Subcutaneous abdominal adipose tissue (tissue), 5 donors: ENCODE data around the gene RIN3.
"Not testable (repeated sequence)": the region's sequence is repeated elsewhere in the genome, so short reads cannot be mapped to it uniquely, and the experiment has no call there.

Experiments
- H3K27ac ChIP-seq: one replicate; pipeline ENCODE4 v1.7.0; 2013; ENCODE audit warnings: low read depth, mild to moderate bottlenecking, inconsistent platforms, low read length, moderate library complexity
- H3K27me3 ChIP-seq, 5 donors: one replicate each; pipeline ENCODE4 v1.7.0; 2013; ENCODE audit warnings: low read length in 5 of 5, inconsistent platforms in 1 of 5; ENCODE audit not compliant: control insufficient read depth in 5 of 5, insufficient read depth in 4 of 5
- H3K36me3 ChIP-seq, 5 donors: one replicate each; pipeline ENCODE4 v1.7.0; 2013; ENCODE audit warnings: low read length in 5 of 5; ENCODE audit not compliant: control insufficient read depth in 5 of 5, insufficient read depth in 5 of 5
- H3K4me1 ChIP-seq, 5 donors: one replicate each; pipeline ENCODE4 v1.7.0; 2013; ENCODE audit warnings: low read length in 5 of 5, mild to moderate bottlenecking in 3 of 5, moderate library complexity in 1 of 5; ENCODE audit not compliant: control insufficient read depth in 5 of 5, insufficient read depth in 5 of 5
- H3K4me3 ChIP-seq, 5 donors: one replicate each; pipeline ENCODE4 v1.7.0; 2013; ENCODE audit warnings: low read length in 5 of 5, low read depth in 1 of 5
- H3K9ac ChIP-seq, 5 donors: one replicate each; pipeline ENCODE4 v1.7.0; 2013; ENCODE audit warnings: low read length in 5 of 5, mild to moderate bottlenecking in 4 of 5, moderate library complexity in 3 of 5
- H3K9me3 ChIP-seq, 5 donors: one replicate each; pipeline ENCODE4 v1.7.0; 2013; ENCODE audit warnings: low read length in 5 of 5; ENCODE audit not compliant: control insufficient read depth in 5 of 5
- donor health status: healthy.
- donor health status: healthy.
- donor health status: healthy.
- donor health status: healthy.
- donor health status: healthy.

RIN3 gene

GRCh38 chr14:92711976-92712653, 198.5 kb downstream of the RIN3 start:
- peaks cover 0 to 15% (median 4%) of the 10 kb centered on the region in 5 donors for H3K4me1 ChIP-seq
- peaks cover 0 to 78% (median 51%) of the 10 kb centered on the region in 5 donors for H3K36me3 ChIP-seq
- no peak overlapping the region for H3K9ac ChIP-seq
- H3K4me3 ChIP-seq, result no peak overlapping the region
- H3K27ac ChIP-seq, result no peak overlapping the region
- H3K27me3 ChIP-seq, result no peaks in the 10 kb centered on the region
- no peaks in the 10 kb centered on the region for H3K9me3 ChIP-seq

- no peak overlapping the region for H3K27ac ChIP-seq
- H3K36me3 ChIP-seq, result peaks cover 0 to 80% (median 48%) of the 10 kb centered on the region in 5 donors
- H3K9ac ChIP-seq, result no peak overlapping the region
- H3K9me3 ChIP-seq, result no peaks in the 10 kb centered on the region
- no peaks in the 10 kb centered on the region for H3K27me3 ChIP-seq
- H3K4me1 ChIP-seq, result peaks cover 2 to 20% (median 10%) of the 10 kb centered on the region in 5 donors
- H3K4me3 ChIP-seq, result no peak overlapping the region
Observed at GRCh38 chr14:92712654-92713051, 199.1 kb downstream of the RIN3 start.

DNA sequence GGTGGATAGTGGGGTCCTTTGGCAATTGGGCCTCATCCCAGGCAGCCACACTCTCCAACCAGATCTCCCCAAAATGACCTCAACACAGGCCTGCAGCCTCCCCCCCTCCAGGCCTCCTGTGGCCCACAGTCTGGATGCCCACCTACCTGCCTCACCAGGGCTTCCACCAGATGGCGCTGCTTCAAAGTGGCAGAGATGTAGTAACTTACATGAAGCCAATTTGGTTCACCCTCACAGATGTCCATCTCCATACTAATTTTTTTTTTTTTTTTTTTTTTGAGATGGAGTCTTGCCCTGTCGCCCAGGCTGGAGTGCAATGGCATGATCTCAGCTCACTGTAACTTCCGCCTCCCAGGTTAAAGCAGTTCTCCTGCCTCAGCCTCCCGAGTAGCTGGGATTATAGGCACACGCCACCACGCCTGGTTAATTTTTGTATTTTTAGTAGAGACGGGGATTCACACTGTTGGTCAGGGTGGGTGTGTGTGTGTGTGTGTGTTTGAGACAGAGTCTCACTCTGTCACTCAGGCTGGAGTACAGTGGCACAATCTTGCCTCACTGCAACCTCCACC, 201.2 kb downstream of the RIN3 start:
- not testable (repeated sequence) for H3K4me3 ChIP-seq, H3K27ac ChIP-seq, H3K9ac ChIP-seq, H3K27me3 ChIP-seq, H3K9me3 ChIP-seq
- Histone ChIP-seq H3K36me3 (peaks cover 0 to 69% (median 41%) of the 10 kb centered on the region in 5 donors), H3K4me1 (peaks cover 5 to 30% (median 18%) of the 10 kb centered on the region in 5 donors)

DNA sequence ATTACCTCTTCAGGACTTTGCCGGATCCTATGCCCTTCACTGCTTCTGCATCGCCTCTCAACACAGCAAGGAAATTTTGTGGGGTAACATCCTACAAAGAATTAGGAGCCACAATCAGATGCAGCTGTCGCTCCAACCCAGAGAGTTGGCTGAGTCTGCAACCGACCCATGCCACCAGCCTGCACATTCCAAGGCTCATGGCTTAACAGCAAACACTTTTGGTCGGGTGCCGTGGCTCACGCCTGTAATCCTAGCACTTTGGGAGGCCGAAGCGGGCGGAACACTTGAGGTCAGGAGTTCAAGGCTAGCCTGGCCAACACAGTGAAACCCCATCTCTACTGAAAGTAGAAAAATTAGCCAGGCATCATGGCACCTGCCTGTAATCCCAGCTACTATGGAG, 202.6 kb downstream of the RIN3 start:
- Histone ChIP-seq H3K36me3 (peaks cover 0 to 60% (median 28%) of the 10 kb centered on the region in 5 donors), H3K9ac (no peak overlapping the region), H3K9me3 (peaks cover 0 to 3% (median 0%) of the 10 kb centered on the region in 5 donors), H3K4me1 (peaks cover 7 to 39% (median 31%) of the 10 kb centered on the region in 5 donors), H3K27ac (no peak overlapping the region), H3K27me3 (no peaks in the 10 kb centered on the region), H3K4me3 (no peak overlapping the region)

DNA sequence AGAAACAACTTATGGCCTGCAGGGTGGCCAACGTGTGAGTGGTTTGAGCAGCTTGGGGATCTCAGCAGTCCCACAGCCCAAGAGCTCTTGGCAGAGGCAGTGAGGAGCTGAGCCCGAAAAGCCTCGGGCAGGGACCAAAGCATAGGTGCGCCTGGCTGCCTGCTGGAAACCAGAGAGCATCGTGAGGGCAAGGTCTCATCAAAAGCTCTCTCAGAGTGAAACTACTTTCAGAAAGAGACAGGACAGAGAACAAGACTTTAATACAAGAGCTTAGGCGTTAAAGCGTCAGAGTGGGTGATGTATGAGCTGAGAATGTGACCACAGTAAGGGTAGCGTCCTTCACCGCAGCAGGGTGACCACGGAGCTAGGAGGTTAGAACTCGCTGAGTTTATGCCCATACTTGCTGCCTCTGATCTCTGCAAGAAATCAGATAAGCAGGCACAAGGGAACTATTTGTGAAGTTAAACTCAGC, 204.0 kb downstream of the RIN3 start:
- Histone ChIP-seq H3K4me1 (peaks cover 7 to 38% (median 34%) of the 10 kb centered on the region in 5 donors), H3K27ac (no peak overlapping the region), H3K4me3 (no peak overlapping the region), H3K9ac (peak overlapping the region in 1 of 5 donors; percentile 10), H3K27me3 (no peaks in the 10 kb centered on the region), H3K9me3 (peaks cover 0 to 3% (median 0%) of the 10 kb centered on the region in 5 donors), H3K36me3 (peaks cover 0 to 46% (median 19%) of the 10 kb centered on the region in 5 donors)

GRCh38 chr14:92718664-92719063, 205.1 kb downstream of the RIN3 start:
- H3K36me3 ChIP-seq, result peaks cover 0 to 35% (median 15%) of the 10 kb centered on the region in 5 donors
- H3K9me3 ChIP-seq, result peaks cover 0 to 3% (median 0%) of the 10 kb centered on the region in 5 donors
- no peak overlapping the region for H3K9ac ChIP-seq
- no peaks in the 10 kb centered on the region for H3K27me3 ChIP-seq
- H3K4me3 ChIP-seq, result no peak overlapping the region
- no peak overlapping the region for H3K27ac ChIP-seq
- peaks cover 7 to 35% (median 34%) of the 10 kb centered on the region in 5 donors for H3K4me1 ChIP-seq

DNA sequence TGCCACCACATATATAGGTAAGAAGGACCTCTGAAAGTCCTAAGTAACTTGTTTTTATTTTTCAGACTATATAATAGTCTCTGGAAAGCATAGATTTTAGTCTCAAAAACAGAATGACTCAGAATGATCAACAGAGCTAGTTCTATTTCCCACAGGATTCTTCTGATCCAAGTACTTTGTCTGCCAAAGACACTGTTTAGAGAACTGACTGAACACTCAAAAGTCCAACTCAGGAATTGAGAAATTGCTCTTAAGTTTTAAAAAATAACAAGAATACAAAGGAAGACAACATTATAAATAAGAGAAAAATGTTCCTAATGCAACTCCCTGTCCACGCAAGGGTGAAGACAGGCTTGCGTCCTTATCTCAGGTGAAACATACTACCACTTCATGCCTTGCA, 205.8 kb downstream of the RIN3 start:
- Histone ChIP-seq H3K36me3 (peaks cover 0 to 33% (median 12%) of the 10 kb centered on the region in 5 donors), H3K4me3 (no peak overlapping the region), H3K27ac (peak overlapping the region; percentile 82), H3K9me3 (peaks cover 0 to 3% (median 0%) of the 10 kb centered on the region in 5 donors), H3K27me3 (no peaks in the 10 kb centered on the region), H3K9ac (no peak overlapping the region), H3K4me1 (peaks cover 10 to 39% (median 35%) of the 10 kb centered on the region in 5 donors)

DNA sequence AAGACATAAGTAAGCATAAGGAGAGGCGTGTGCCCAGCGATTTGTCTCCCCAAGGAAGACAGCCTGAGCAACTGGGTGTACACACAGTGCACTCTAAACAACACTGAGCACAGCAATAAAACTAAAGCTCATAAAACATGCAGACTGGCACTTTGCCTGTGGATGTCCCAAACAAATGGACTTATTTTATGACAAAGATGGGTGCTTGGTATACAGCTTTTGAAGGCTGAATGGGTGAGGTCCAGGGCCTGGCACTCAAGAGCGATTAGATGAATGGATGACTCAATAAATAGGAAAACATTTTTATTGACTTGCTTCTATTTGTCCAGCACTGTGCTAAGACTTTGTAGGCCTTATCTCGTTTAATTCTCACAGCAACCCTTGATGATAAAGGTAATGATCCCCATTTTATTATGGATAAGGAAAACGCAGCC, 206.3 kb downstream of the RIN3 start:
- H3K36me3 ChIP-seq, result peaks cover 0 to 31% (median 13%) of the 10 kb centered on the region in 5 donors
- H3K9me3 ChIP-seq, result peaks cover 0 to 3% (median 0%) of the 10 kb centered on the region in 5 donors
- H3K27me3 ChIP-seq, result no peaks in the 10 kb centered on the region
- H3K9ac ChIP-seq, result peak overlapping the region in 1 of 5 donors; percentile 17
- peaks cover 12 to 43% (median 39%) of the 10 kb centered on the region in 5 donors for H3K4me1 ChIP-seq
- H3K4me3 ChIP-seq, result peak overlapping the region in 1 of 5 donors; percentile 4
- peak overlapping the region; percentile 82 for H3K27ac ChIP-seq

- H3K27me3 ChIP-seq, result no peaks in the 10 kb centered on the region
- peak overlapping the region in 3 of 5 donors; percentile 13 to 34 (median 21) for H3K4me3 ChIP-seq
- peaks cover 7 to 65% (median 39%) of the 10 kb centered on the region in 5 donors for H3K4me1 ChIP-seq
- peaks cover 0 to 4% (median 3%) of the 10 kb centered on the region in 5 donors for H3K9me3 ChIP-seq
- peaks cover 3 to 30% (median 11%) of the 10 kb centered on the region in 5 donors for H3K36me3 ChIP-seq
- peak overlapping the region in 2 of 5 donors; percentile 25 to 26 for H3K9ac ChIP-seq
- H3K27ac ChIP-seq, result peak overlapping the region; percentile 57
Observed at GRCh38 chr14:92724516-92725340, 211.1 kb downstream of the RIN3 start.
